HUES48 (cell line): ENCODE data around the gene DNAJC15.

Source experiments
- H3K27ac ChIP-seq: one replicate; pipeline ENCODE4 v1.7.0; 2013; ENCODE audit warnings: low read depth, low read length, inconsistent platforms
- H3K27me3 ChIP-seq: 2 replicates; pipeline ENCODE4 v1.6.1; 2013; ENCODE audit warnings: mild to moderate bottlenecking, low read length; ENCODE audit not compliant: control insufficient read depth, insufficient read depth
- H3K36me3 ChIP-seq: 2 replicates; pipeline ENCODE4 v1.6.1; 2013; ENCODE audit warnings: low read length; ENCODE audit not compliant: control insufficient read depth, insufficient read depth
- H3K4me1 ChIP-seq: 2 replicates; pipeline ENCODE4 v1.6.1; 2013; ENCODE audit warnings: mild to moderate bottlenecking, low read length; ENCODE audit not compliant: control insufficient read depth, insufficient read depth
- H3K4me3 ChIP-seq: 2 replicates; pipeline ENCODE4 v1.5.1; 2013; ENCODE audit warnings: mild to moderate bottlenecking, low read depth, low read length
- H3K9ac ChIP-seq: 2 replicates; pipeline ENCODE4 v1.6.1; 2013; ENCODE audit warnings: mild to moderate bottlenecking, low read depth, low read length, moderate library complexity
- H3K9me3 ChIP-seq: 2 replicates; pipeline ENCODE4 v1.6.1; 2013; ENCODE audit warnings: low read length; ENCODE audit not compliant: control insufficient read depth, insufficient read depth

The DNAJC15 gene

GRCh38 chr13:43111559-43112400 lies 88.4 kb downstream of the DNAJC15 start:
- Histone ChIP-seq H3K9me3 (no peaks in the 10 kb centered on the region), H3K4me3 (no peak overlapping the region), H3K4me1 (no peaks in the 10 kb centered on the region), H3K36me3 (no peaks in the 10 kb centered on the region), H3K27me3 (no peaks in the 10 kb centered on the region), H3K27ac (no peak overlapping the region), H3K9ac (no peak overlapping the region)

- Histone ChIP-seq H3K36me3 (no peaks in the 10 kb centered on the region), H3K9ac (no peak overlapping the region), H3K4me1 (no peaks in the 10 kb centered on the region), H3K4me3 (no peak overlapping the region), H3K27ac (no peak overlapping the region), H3K27me3 (no peaks in the 10 kb centered on the region), H3K9me3 (no peaks in the 10 kb centered on the region)
Observed at GRCh38 chr13:43113603-43114002, 90.2 kb downstream of the DNAJC15 start.

GRCh38 chr13:43114504-43114903 lies 91.1 kb downstream of the DNAJC15 start:
- H3K9me3 ChIP-seq = no peaks in the 10 kb centered on the region
- H3K36me3 ChIP-seq = no peaks in the 10 kb centered on the region
- H3K9ac ChIP-seq = no peak overlapping the region
- H3K4me1 ChIP-seq = no peaks in the 10 kb centered on the region
- H3K27me3 ChIP-seq = no peaks in the 10 kb centered on the region
- H3K4me3 ChIP-seq = no peak overlapping the region
- H3K27ac ChIP-seq = no peak overlapping the region

- Histone ChIP-seq H3K27ac (no peak overlapping the region), H3K9me3 (no peaks in the 10 kb centered on the region), H3K4me3 (no peak overlapping the region), H3K9ac (no peak overlapping the region), H3K36me3 (no peaks in the 10 kb centered on the region), H3K27me3 (no peaks in the 10 kb centered on the region), H3K4me1 (no peaks in the 10 kb centered on the region)
Observed at GRCh38 chr13:43115141-43115540, 91.8 kb downstream of the DNAJC15 start.

GRCh38 chr13:43116242-43116641 lies 92.9 kb downstream of the DNAJC15 start:
- Histone ChIP-seq H3K4me1 (no peaks in the 10 kb centered on the region), H3K4me3 (no peak overlapping the region), H3K27me3 (no peaks in the 10 kb centered on the region), H3K9ac (no peak overlapping the region), H3K36me3 (no peaks in the 10 kb centered on the region), H3K27ac (no peak overlapping the region), H3K9me3 (no peaks in the 10 kb centered on the region)

GRCh38 chr13:43118521-43118920 lies 95.1 kb downstream of the DNAJC15 start:
- Histone ChIP-seq H3K4me1 (no peaks in the 10 kb centered on the region), H3K9me3 (no peaks in the 10 kb centered on the region), H3K4me3 (no peak overlapping the region), H3K36me3 (no peaks in the 10 kb centered on the region), H3K27ac (no peak overlapping the region), H3K27me3 (no peaks in the 10 kb centered on the region), H3K9ac (no peak overlapping the region)

GRCh38 chr13:43119206-43119605 lies 95.8 kb downstream of the DNAJC15 start:
- Histone ChIP-seq H3K36me3 (no peaks in the 10 kb centered on the region), H3K9ac (no peak overlapping the region), H3K27me3 (no peaks in the 10 kb centered on the region), H3K27ac (no peak overlapping the region), H3K4me3 (no peak overlapping the region), H3K4me1 (no peaks in the 10 kb centered on the region), H3K9me3 (no peaks in the 10 kb centered on the region)

GRCh38 chr13:43122791-43123190 lies 99.4 kb downstream of the DNAJC15 start:
- Histone ChIP-seq H3K27ac (no peak overlapping the region), H3K9ac (no peak overlapping the region), H3K27me3 (no peaks in the 10 kb centered on the region), H3K4me3 (no peak overlapping the region), H3K36me3 (no peaks in the 10 kb centered on the region), H3K9me3 (no peaks in the 10 kb centered on the region), H3K4me1 (peaks cover 17% of the 10 kb centered on the region)

GRCh38 chr13:43123856-43124255 lies 100.5 kb downstream of the DNAJC15 start:
- no peaks in the 10 kb centered on the region for H3K9me3 ChIP-seq
- peaks cover 19% of the 10 kb centered on the region for H3K4me1 ChIP-seq
- H3K36me3 ChIP-seq = no peaks in the 10 kb centered on the region
- no peak overlapping the region for H3K9ac ChIP-seq
- no peaks in the 10 kb centered on the region for H3K27me3 ChIP-seq
- H3K4me3 ChIP-seq = no peak overlapping the region
- no peak overlapping the region for H3K27ac ChIP-seq

GRCh38 chr13:43124490-43124889 lies 101.1 kb downstream of the DNAJC15 start:
- no peaks in the 10 kb centered on the region for H3K9me3 ChIP-seq
- H3K27ac ChIP-seq = no peak overlapping the region
- no peaks in the 10 kb centered on the region for H3K36me3 ChIP-seq

GRCh38 chr13:43126420-43126819 lies 103.0 kb downstream of the DNAJC15 start:
- no peaks in the 10 kb centered on the region for H3K27me3 ChIP-seq
- H3K4me1 ChIP-seq = peaks cover 19% of the 10 kb centered on the region
- H3K9ac ChIP-seq = no peak overlapping the region
- H3K9me3 ChIP-seq = no peaks in the 10 kb centered on the region
- H3K4me3 ChIP-seq = no peak overlapping the region
- H3K27ac ChIP-seq = no peak overlapping the region
- no peaks in the 10 kb centered on the region for H3K36me3 ChIP-seq

More at GRCh38 chr13:43124490-43124889, 101.1 kb downstream of the DNAJC15 start:
- no peaks in the 10 kb centered on the region for H3K27me3 ChIP-seq
- no peak overlapping the region for H3K4me3 ChIP-seq
- H3K9ac ChIP-seq = no peak overlapping the region
- H3K4me1 ChIP-seq = peaks cover 19% of the 10 kb centered on the region
